HG02938 (cell line): Measurements from ENCODE around the gene DRD4.

ENCODE experiments used
- ATAC-seq: cut with Tn5 transposase; IDR thresholded peaks from one replicate; pipeline ENCODE4 v1.9.1; 2021; ENCODE audit warnings: mild to moderate bottlenecking, moderate library complexity; ENCODE audit not compliant: unreplicated experiment

The DRD4 gene

GRCh38 chr11:620935-621814, 15.9 kb upstream of the DRD4 start:
- no peak for ATAC-seq

- no peak for ATAC-seq
Measured at GRCh38 chr11:621838-622237, 15.2 kb upstream of the DRD4 start.

- ATAC-seq, result no peak
Measured at GRCh38 chr11:623349-623869, 13.7 kb upstream of the DRD4 start.

GRCh38 chr11:623999-624704, 12.9 kb upstream of the DRD4 start:
- no peak for ATAC-seq

- no peak for ATAC-seq
Measured at GRCh38 chr11:624705-625635, 12.1 kb upstream of the DRD4 start, which contains the start of gene CDHR5. CDHR5 (minus strand) TSS chr11:624955; CDS start chr11:624902, 53 bp downstream.

GRCh38 chr11:625636-626268, 11.3 kb upstream of the DRD4 start:
- ATAC-seq, result no peak

GRCh38 chr11:626475-627307, 10.4 kb upstream of the DRD4 start, which contains the start of gene SCT:
SCT (minus strand) TSS chr11:627181; CDS start chr11:627143, 38 bp downstream.
- no peak for ATAC-seq

GRCh38 chr11:627308-627576, 9.8 kb upstream of the DRD4 start:
- no peak for ATAC-seq

GRCh38 chr11:628056-628455, 9.0 kb upstream of the DRD4 start:
- no peak for ATAC-seq

- no peak for ATAC-seq
Measured at GRCh38 chr11:629237-629583, 7.9 kb upstream of the DRD4 start.

- no peak for ATAC-seq
Measured at GRCh38 chr11:630871-631270, 6.2 kb upstream of the DRD4 start.

- ATAC-seq, result no peak
Measured at GRCh38 chr11:635945-636510, 1.0 kb upstream of the DRD4 start.

GRCh38 chr11:637333-637592, 194 bp downstream of the DRD4 start:
- ATAC-seq, result no peak

- no peak for ATAC-seq
Measured at GRCh38 chr11:637593-638521, 788 bp downstream of the DRD4 start.

GRCh38 chr11:638631-639331, 1.7 kb downstream of the DRD4 start:
- no peak for ATAC-seq

- no peak for ATAC-seq
Measured at GRCh38 chr11:639332-639955, 2.4 kb downstream of the DRD4 start.

GRCh38 chr11:640021-640706, 3.1 kb downstream of the DRD4 start:
- ATAC-seq, result no peak
